ENCODE measurements around the gene NCKAP5.

Gene NCKAP5

DNA sequence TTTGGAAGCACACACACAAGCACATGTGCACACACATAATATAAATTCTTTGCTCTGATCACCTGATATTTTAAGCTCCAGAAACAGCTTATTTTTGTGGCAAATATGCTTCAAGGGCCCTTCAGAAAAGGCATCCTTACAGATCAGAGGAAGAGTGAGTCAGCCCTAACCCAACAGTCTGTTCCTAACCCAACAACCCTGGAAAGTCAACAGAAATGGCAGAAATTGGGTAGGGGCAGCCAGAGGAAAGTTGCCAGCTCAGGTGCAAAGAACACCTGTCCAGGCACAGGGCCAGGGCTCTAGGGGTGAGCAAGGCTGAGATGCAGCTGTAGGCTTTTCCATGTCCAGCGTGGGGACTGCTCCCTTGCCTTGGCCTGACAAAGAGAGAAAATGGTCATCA lies 6.4 kb upstream of the NCKAP5 start:
- no peak for DNase-seq (ENCODE audit: low read depth in 2 of 3, low spot score in 1 of 3)

- no peak for DNase-seq (ENCODE audit: low read depth in 2 of 3, low spot score in 1 of 3)
These were observed 5.9 kb upstream of the NCKAP5 start for GRCh38 chr2:133574186-133574585.

DNA sequence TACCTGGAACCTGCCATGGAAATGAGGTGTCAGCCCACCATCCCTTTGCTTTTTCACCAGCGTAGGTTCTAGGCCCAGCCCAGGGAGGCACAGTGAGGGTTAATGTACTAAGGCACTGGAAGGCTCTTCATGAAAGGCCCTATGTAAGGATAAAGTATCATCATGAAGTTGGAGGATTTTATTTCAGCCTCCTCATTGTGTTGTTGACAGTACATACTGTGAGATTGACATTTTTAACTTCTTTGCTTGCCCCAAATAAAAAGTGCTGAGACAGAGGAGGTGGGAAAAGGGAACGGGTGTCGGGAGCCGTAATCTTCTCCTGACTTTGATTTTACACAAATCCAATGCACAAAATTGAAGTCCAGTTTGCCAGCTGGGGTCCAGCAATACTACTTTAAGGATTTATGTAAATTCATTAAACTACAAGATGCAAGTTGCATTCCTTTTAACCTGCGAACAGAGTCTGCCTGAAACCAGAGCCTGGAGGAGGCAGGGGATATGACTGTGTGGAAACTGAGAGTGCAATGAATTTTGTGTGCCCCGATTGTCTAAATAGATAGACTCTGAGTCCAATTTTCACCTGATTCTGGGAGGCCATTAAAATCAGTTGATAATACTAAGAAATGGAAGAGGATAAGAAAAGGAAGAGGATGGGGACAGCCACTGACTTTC lies 5.4 kb upstream of the NCKAP5 start:
- DNase-seq (ENCODE audit: low read depth in 2 of 3, low spot score in 1 of 3), result no peak

GRCh38 chr2:133571249-133571648 lies 3.0 kb upstream of the NCKAP5 start:
- DNase-seq (ENCODE audit: low read depth in 2 of 3, low spot score in 1 of 3), result no peak

DNA sequence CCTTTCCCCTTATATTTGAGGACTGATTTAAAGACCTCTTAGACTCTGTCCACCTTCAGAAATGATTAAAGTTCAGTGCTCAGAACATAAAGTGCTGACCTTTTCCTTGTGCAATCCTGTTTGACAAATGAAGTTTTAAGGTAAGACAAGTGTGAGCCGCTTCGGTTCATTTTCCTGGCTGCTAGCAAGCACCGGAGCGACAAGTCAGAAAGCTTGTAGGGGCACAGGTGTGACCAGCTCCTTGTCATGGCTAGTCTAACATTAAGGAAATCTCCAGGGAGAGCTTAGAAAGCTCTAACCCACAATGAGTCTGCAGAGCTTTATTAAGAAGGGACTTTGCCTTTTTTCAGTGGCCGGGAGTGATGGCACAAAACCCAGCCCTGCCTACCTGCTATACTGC lies 2.3 kb upstream of the NCKAP5 start:
- DNase-seq (ENCODE audit: low read depth in 2 of 3, low spot score in 1 of 3), result no peak

DNA sequence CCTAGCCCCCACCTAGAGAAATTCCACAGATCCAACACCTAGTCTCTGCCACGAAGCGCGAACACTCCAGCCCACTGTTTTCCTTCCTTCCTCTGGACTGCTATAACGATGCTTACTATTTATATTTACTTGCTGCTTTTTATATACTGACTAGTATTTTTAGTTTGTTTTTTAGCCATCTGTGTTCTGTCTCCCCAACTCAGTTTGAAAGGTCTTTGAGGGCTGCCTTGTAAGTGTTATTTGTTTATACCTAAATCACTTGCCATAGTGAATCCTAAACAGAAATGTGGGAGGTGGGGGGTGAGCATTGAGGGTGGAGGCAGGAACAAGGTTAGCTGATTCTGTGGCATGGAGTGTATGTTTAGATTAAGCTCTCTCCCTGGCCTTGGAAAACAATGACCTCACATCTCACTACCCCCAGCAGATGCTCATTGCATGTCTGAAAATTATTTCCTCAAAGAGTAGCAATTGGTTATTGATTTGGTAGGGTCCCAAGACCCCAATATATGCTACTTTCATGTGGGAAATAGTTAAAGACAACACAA lies 1.1 kb upstream of the NCKAP5 start:
- DNase-seq (ENCODE audit: low read depth in 2 of 3, low spot score in 1 of 3), result no peak

- DNase-seq (ENCODE audit: low read depth in 2 of 3, low spot score in 1 of 3), result no peak
These were observed 335 bp upstream of the NCKAP5 start for GRCh38 chr2:133568598-133568997.

DNA sequence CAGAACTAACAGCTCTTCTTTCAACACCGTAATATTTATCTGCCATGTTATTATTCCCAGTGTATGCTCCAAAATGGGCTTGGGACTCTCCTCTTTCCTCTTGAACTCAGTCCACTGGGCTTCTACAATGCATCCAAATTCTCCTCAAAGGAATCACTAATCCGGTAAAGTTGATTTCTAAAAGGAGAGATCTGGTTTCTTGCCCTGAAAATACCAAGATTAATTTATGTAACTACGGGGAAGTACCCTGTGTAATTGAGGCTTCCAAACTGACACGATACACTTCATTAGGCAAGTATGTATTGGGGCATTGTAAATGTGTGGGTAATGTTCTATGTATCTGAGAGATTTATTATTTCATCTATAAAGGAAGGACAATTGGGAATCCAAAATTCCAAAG lies 5.7 kb downstream of the NCKAP5 start:
- DNase-seq (ENCODE audit: low read depth in 2 of 3, low spot score in 1 of 3), result no peak

GRCh38 chr2:133561045-133561852 lies 7.0 kb downstream of the NCKAP5 start:
- no peak for DNase-seq (ENCODE audit: low read depth in 2 of 3, low spot score in 1 of 3)

- DNase-seq (ENCODE audit: low read depth in 2 of 3, low spot score in 1 of 3), result no peak
These were observed 10.6 kb downstream of the NCKAP5 start for GRCh38 chr2:133557614-133558013.

GRCh38 chr2:133553838-133554408 lies 14.3 kb downstream of the NCKAP5 start:
- DNase-seq (ENCODE audit: low read depth in 2 of 3, low spot score in 1 of 3), result no peak

- no peak for DNase-seq (ENCODE audit: low read depth in 2 of 3, low spot score in 1 of 3)
These were observed 15.0 kb downstream of the NCKAP5 start for GRCh38 chr2:133553251-133553650.

DNA sequence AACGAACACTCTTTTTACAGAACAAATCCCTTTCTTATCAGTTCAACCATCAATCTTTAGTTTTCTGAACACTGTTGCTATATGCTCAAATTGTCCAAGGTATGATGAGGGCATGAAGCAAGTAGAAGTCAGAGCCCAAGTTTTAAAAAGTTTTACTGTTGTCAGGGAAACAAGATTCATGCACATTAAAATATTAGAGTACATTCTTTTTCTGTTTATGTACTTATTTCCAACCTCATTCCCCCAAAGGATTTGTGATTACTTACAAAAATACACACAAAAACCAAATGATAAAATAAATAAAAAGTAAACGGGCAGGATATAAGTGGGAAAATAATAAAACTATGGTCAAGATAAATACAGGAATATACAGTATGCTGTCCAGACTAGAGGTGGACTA lies 15.4 kb downstream of the NCKAP5 start:
- no peak for DNase-seq (ENCODE audit: low read depth in 2 of 3, low spot score in 1 of 3)

DNA sequence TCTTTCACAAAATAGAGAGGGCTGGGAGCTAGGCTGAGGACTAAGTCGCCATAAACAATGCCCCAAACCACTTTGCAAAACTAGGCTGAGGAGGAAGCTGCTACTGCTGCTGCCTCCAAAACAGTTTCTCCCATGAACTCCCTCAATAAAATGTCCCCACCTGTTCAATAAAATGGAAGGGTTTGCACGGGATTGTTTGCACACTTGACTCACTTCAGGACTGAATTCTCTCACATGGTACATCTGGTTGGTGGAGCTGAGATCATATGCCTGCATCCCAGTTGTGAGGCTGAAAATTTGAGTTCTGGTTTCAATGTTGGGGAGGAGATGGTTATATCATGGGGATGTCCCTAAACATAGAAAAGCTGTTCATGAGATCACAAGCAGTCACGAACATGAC lies 26.5 kb downstream of the NCKAP5 start:
- DNase-seq (ENCODE audit: low read depth in 2 of 3, low spot score in 1 of 3), result no peak

GRCh38 chr2:133541376-133541775 lies 26.9 kb downstream of the NCKAP5 start:
- DNase-seq (ENCODE audit: low read depth in 2 of 3, low spot score in 1 of 3), result no peak

GRCh38 chr2:133532919-133533318 lies 35.3 kb downstream of the NCKAP5 start:
- no peak for DNase-seq (ENCODE audit: low read depth in 2 of 3, low spot score in 1 of 3)

DNA sequence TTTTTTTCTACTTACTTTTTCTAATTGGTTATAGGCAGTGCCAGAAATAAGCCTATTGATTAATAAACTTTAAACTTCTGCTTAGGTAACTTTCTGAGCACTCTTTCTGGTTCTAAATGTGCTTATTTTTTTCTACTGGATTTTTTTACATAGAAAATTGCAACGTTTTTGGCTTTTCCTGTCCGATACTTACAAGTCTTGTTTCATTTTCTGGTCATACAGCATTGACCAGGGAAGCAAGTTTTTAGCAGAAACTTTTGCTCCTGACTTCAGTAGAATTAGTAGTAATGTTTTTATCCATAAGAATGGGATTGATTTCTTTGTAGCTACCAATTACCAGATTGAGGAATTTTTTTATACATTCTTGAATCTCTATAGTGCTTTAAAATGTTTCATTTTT lies 36.9 kb downstream of the NCKAP5 start:
- DNase-seq (ENCODE audit: low read depth in 2 of 3, low spot score in 1 of 3), result no peak

- DNase-seq (ENCODE audit: low read depth in 2 of 3, low spot score in 1 of 3), result no peak
These were observed 37.6 kb downstream of the NCKAP5 start for GRCh38 chr2:133530645-133531044.

DNA sequence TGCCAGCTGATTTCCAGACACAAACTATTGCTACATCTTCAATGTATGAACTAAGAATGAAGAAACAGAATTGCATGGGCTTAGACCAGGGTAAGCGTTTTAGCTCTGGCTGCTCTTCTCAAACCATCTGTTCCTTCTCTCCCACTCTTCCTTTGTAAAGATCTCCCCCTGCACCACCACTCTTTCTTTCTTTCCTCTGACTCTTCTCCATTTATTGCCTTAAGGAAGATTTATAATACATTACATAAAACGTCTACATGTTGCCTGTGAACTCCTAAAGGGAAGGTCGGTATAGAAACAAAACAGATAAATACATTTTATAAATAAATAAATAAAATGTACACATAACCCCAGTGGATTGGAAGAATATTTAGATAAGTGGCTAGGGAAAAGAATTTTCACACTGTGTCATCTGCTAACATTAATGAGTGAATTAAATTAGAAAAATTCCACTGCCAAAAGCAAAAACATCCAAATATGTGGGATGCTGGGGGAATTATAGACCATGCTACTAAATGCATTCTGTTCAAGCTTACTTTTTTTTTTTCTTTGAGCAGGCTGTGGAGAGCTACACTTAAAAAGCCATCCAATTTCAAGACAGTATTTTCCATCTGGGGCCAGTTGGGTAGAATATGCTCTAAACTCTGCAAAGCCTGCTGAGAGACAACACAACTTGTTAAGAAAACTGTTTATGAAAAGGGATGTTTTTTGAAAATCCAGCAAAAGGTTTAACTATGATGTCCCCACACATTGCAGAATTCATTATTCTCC lies 41.5 kb downstream of the NCKAP5 start:
- DNase-seq (ENCODE audit: low read depth in 2 of 3, low spot score in 1 of 3), result no peak

GRCh38 chr2:133525613-133526529 lies 42.4 kb downstream of the NCKAP5 start:
- no peak for DNase-seq (ENCODE audit: low read depth in 2 of 3, low spot score in 1 of 3)
